ENCODE measurements around the gene ROBO1. TPM values are rescaled to one million over a fixed set of nuclear protein-coding genes. Genes with fewer than 3 reads are reported as not detected.

Gene ROBO1
- total and polyA plus RNA-seq, 2 donors from 2014 or later = 2.1 to 22.1 TPM

DNA sequence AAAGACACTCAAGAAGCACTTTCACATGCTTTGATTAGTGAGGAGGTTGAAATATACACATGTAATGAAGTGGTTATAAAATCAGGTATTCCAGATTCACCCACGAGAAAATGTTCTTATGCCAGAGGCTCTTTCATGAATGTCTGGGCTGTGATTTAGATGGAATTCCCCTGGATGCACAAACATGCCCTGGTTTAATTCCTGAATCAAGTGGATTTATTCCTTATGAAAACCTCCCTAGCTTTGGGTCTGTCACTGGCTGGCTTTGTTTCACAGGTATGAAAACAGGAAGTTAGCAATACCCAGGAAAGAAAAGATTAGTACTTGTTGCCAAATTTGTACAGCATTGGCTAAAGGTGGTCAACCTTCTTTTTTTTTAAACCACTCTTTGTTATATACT is 1123.0 kb downstream of the ROBO1 start:
- DNase-seq (peak in 2 of 5 donors; percentile 9 to 16), FAIRE-seq (no peak)
- Histone ChIP-seq H3K9me3 (ENCODE audit: control insufficient read depth in 2 of 3, insufficient read depth in 1 of 3, low read length in 3 of 3) (no peaks in the 10 kb centered on the region), H3K27ac (ENCODE audit: low read depth in 2 of 2, low read length in 2 of 2) (no peak overlapping the region), H3K4me3 (ENCODE audit: low read length in 3 of 3) (no peak overlapping the region), H3K27me3 (ENCODE audit: control insufficient read depth, insufficient read depth, low read length) (no peaks in the 10 kb centered on the region), H3K36me3 (ENCODE audit: control insufficient read depth in 2 of 3, insufficient read depth in 3 of 3, low read length in 3 of 3) (no peaks in the 10 kb centered on the region), H3K4me1 (ENCODE audit: control insufficient read depth in 2 of 3, insufficient read depth in 2 of 3, low read depth in 1 of 3, low read length in 3 of 3) (peaks cover 0 to 6% (median 0%) of the 10 kb centered on the region in 3 donors), H3K9ac (ENCODE audit: low read length in 3 of 3) (no peak overlapping the region)
- TF ChIP-seq, protein P1, sequence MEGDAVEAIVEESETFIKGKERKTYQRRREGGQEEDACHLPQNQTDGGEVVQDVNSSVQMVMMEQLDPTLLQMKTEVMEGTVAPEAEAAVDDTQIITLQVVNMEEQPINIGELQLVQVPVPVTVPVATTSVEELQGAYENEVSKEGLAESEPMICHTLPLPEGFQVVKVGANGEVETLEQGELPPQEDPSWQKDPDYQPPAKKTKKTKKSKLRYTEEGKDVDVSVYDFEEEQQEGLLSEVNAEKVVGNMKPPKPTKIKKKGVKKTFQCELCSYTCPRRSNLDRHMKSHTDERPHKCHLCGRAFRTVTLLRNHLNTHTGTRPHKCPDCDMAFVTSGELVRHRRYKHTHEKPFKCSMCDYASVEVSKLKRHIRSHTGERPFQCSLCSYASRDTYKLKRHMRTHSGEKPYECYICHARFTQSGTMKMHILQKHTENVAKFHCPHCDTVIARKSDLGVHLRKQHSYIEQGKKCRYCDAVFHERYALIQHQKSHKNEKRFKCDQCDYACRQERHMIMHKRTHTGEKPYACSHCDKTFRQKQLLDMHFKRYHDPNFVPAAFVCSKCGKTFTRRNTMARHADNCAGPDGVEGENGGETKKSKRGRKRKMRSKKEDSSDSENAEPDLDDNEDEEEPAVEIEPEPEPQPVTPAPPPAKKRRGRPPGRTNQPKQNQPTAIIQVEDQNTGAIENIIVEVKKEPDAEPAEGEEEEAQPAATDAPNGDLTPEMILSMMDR (IDR thresholded peaks at IDR 0.05; ENCODE audit: borderline replicate concordance, extremely low read depth, insufficient read depth) = no peak
- intact Hi-C loops (cut with DNase I) = no loop called here

DNA sequence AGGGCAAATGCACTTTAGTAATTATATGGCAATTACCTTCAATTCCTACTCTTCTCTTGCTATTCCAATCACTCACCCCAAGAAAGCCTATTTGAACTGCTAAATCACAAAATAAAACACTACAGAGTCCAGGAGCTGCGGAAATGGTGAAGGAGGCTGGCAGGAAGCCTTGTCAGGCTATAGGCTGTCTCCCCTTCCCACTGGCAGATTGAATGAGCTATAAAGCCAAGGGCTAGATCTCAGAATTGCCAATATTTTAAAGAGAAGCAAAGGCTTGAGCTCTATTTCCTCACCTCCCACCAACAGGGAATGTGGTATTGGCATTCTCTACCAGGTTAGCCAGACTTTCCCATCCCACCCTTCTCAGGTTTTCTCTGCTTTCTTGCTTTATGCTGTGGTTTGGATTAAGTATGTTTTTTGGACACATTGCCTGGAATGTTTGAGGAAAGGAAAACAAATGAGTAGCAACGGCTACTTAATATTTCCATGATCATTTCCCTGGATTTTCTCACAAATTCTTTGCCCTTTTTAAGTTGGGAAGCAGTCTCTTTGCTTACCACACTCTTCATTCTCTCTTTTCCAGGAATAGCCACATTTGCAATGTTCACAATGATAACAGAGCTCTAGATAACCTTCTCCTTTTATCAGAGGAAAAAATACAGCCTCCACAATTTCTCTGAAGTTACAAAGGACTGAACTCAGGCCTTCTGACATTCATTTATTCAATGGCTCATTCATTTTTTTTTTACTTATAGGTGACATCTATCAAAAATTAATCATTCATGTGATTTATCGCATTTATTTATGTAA is 1125.4 kb downstream of the ROBO1 start:
- H3K4me3 ChIP-seq (ENCODE audit: low read length in 3 of 3) = no peak overlapping the region
- TF ChIP-seq, protein P1 (IDR thresholded peaks at IDR 0.05; ENCODE audit: borderline replicate concordance, extremely low read depth, insufficient read depth) = no peak
- peaks cover 0 to 6% (median 0%) of the 10 kb centered on the region in 3 donors for H3K4me1 ChIP-seq (ENCODE audit: control insufficient read depth in 2 of 3, insufficient read depth in 2 of 3, low read depth in 1 of 3, low read length in 3 of 3)
- FAIRE-seq (no peak), DNase-seq (no peak)
- no peaks in the 10 kb centered on the region for H3K36me3 ChIP-seq (ENCODE audit: control insufficient read depth in 2 of 3, insufficient read depth in 3 of 3, low read length in 3 of 3)
- H3K27ac ChIP-seq (ENCODE audit: low read depth in 2 of 2, low read length in 2 of 2) = no peak overlapping the region
- no peaks in the 10 kb centered on the region for H3K27me3 ChIP-seq (ENCODE audit: control insufficient read depth, insufficient read depth, low read length)
- no peaks in the 10 kb centered on the region for H3K9me3 ChIP-seq (ENCODE audit: control insufficient read depth in 2 of 3, insufficient read depth in 1 of 3, low read length in 3 of 3)
- intact Hi-C loops (cut with DNase I) = no loop called here
- no peak overlapping the region for H3K9ac ChIP-seq (ENCODE audit: low read length in 3 of 3)

DNA sequence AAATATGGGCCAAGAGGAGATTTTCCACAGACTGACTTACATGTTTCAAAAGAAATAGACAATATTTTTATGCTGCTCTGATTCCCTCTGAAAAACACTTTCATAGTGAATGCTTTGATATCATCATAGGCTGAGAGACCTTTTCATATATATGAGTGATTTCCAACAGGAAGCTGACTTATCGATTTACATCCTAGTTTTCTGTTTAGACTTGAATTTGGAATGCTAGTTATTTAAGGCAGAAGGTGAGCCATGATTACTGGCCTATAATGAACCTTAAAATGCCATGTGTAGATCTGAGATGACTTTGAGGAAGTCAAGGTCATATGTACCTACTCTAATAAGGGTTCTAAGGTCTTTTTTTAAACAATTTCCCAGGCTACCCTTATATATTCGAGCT is 1126.1 kb downstream of the ROBO1 start:
- Histone ChIP-seq H3K27ac (ENCODE audit: low read depth in 2 of 2, low read length in 2 of 2) (no peak overlapping the region), H3K36me3 (ENCODE audit: control insufficient read depth in 2 of 3, insufficient read depth in 3 of 3, low read length in 3 of 3) (no peaks in the 10 kb centered on the region), H3K4me3 (ENCODE audit: low read length in 3 of 3) (no peak overlapping the region), H3K9me3 (ENCODE audit: control insufficient read depth in 2 of 3, insufficient read depth in 1 of 3, low read length in 3 of 3) (no peaks in the 10 kb centered on the region), H3K27me3 (ENCODE audit: control insufficient read depth, insufficient read depth, low read length) (no peaks in the 10 kb centered on the region), H3K9ac (ENCODE audit: low read length in 3 of 3) (no peak overlapping the region), H3K4me1 (ENCODE audit: control insufficient read depth in 2 of 3, insufficient read depth in 2 of 3, low read depth in 1 of 3, low read length in 3 of 3) (peaks cover 0 to 6% (median 0%) of the 10 kb centered on the region in 3 donors)
- intact Hi-C loops (cut with DNase I) = no loop called here
- FAIRE-seq (no peak), DNase-seq (no peak)
- TF ChIP-seq, protein P1 (IDR thresholded peaks at IDR 0.05; ENCODE audit: borderline replicate concordance, extremely low read depth, insufficient read depth) = no peak

Measured in kidney (tissue), 14 donors.